Measurements from ENCODE around the gene CCDC188. TPM values are rescaled to one million over a fixed set of nuclear protein-coding genes. Genes with fewer than 3 reads are reported as not detected.

Gene CCDC188
- total and polyA plus RNA-seq, 5 donors, result 0.22 to 0.83 (median 0.48) TPM

DNA sequence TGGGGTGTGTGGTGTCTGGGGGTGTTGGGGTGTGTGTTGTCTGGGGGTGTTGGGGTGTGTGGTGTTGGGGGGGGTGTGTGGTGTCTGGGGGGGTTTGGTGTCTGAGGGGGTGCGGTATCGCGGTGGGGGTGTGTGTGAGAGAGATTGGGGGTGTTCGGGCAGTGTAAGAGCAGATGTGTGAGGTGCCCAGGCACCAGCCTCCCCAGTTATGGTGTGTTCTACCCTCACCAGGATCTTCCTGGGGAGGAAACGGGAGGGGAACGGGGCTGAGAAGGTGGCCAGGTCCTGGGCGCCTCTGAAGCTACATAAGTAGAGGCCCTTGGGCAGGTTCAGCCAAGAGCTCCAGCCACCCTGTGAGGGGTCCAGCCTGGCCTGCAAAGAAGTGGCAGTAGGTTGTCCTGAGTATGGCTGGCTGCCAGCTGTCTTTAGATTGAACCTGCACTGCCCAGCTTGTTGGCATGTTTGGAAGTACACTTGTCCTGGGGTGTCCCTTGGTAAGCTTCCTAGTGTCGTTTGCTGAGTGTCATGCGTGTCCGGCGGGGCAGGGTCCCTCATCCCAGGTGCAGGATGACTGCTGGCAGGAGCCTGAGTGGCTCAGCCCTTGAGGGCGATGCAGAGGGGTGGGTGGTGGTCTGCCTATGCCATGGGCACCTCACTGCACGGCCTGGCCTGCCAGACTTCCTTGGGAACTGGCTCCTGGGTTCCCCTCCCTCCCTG is 27.3 kb downstream of the CCDC188 start:
- no peak overlapping the region for H3K4me3 ChIP-seq (ENCODE audit: low read length)
- no peak for ATAC-seq
- WGBS, result 91% methylated on average over 13 of the region's 13 CpGs
- intact Hi-C loops (cut with DNase I), result no loop called here
- peak in 1 of 3 donors; percentile 42 for DNase-seq
- no peaks in the 10 kb centered on the region for H3K4me1 ChIP-seq (ENCODE audit: control insufficient read depth, insufficient read depth, low read length)
- no peaks in the 10 kb centered on the region for H3K9me3 ChIP-seq (ENCODE audit: control insufficient read depth, low read length)
- H3K27me3 ChIP-seq (ENCODE audit: control insufficient read depth, insufficient read depth), result no peaks in the 10 kb centered on the region
- H3K27ac ChIP-seq (ENCODE audit: low read length), result no peak overlapping the region

DNA sequence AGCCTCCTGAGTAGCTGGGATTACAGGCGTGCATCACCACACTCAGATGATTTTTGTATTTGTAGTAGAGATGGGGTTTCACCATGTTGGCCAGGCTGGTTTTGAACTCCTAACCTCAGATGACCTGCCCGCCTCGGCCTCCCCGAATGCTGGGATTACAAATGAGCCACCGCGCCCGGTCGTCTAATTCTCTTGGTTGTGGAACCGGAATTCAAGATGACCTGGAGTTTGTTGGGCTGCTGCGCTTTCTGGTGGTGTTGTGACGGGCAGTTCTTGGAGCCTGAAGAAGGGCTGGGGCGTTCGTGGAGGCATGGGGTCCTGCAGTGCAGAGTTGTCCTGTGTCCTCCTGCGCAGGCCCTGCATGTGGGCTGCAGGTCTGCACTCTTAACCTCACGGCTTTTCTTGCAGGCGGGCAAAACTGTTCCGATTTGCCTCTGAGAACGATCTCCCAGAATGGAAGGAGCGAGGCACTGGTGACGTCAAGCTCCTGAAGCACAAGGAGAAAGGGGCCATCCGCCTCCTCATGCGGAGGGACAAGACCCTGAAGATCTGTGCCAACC is 28.9 kb downstream of the CCDC188 start:
- DNase-seq, result peak; percentile 8 to 39 (median 32)
- WGBS, result 94% methylated on average over 22 of the region's 22 CpGs

DNA sequence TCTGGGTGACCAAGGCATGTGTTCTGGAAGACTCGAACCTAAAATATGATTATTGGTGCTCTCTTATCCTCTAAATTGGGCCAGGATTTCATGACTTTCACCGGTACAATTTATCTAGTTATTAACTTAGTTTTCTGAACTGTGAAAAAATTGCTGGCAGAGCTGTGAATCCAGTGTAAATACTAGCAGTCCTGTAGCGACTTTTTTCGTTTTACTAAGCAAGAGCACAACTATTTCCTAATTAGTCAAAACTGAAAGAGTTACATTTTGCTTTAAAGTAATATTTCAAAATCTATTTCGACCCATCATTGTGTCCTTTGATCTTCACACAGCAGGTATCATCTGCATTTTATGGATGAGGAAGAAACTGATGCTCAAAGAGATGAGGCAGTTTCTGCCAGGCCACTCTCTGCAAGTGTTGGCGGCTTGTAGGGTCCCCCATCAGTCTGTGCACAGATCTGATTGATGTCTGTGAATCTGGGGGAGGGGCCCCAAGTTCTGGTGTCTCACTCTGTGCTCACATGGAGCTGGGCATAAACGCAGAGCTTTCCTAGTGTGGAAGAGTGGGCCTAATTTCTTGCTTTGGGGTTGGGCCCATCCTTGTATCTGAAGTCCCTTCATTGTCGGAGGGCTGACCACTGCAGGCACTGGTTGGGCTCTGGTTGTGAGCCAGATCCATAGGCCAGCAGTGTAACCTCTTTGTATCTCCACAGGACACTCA is 32.4 kb downstream of the CCDC188 start:
- ATAC-seq (no peak), DNase-seq (peak; percentile 6 to 22 (median 11))
- H3K4me1 ChIP-seq (ENCODE audit: control insufficient read depth, insufficient read depth, low read length), result no peaks in the 10 kb centered on the region
- H3K9me3 ChIP-seq (ENCODE audit: control insufficient read depth, low read length), result no peaks in the 10 kb centered on the region
- 17% methylated on average over 8 of the region's 8 CpGs for whole genome bisulfite sequencing
- no peaks in the 10 kb centered on the region for H3K27me3 ChIP-seq (ENCODE audit: control insufficient read depth, insufficient read depth)
- no peak overlapping the region for H3K27ac ChIP-seq (ENCODE audit: low read length)
- H3K4me3 ChIP-seq (ENCODE audit: low read length), result peak overlapping the region; percentile 90
- intact Hi-C loops (cut with DNase I), result no loop called here

More for the DNA sequence above, 28.9 kb downstream of the CCDC188 start:
- ATAC-seq, result no peak
- Histone ChIP-seq H3K9me3 (ENCODE audit: control insufficient read depth, low read length) (no peaks in the 10 kb centered on the region), H3K27ac (ENCODE audit: low read length) (no peak overlapping the region), H3K4me3 (ENCODE audit: low read length) (no peak overlapping the region), H3K27me3 (ENCODE audit: control insufficient read depth, insufficient read depth) (no peaks in the 10 kb centered on the region), H3K4me1 (ENCODE audit: control insufficient read depth, insufficient read depth, low read length) (no peaks in the 10 kb centered on the region)
- intact Hi-C loops (cut with DNase I), result no loop called here

DNA sequence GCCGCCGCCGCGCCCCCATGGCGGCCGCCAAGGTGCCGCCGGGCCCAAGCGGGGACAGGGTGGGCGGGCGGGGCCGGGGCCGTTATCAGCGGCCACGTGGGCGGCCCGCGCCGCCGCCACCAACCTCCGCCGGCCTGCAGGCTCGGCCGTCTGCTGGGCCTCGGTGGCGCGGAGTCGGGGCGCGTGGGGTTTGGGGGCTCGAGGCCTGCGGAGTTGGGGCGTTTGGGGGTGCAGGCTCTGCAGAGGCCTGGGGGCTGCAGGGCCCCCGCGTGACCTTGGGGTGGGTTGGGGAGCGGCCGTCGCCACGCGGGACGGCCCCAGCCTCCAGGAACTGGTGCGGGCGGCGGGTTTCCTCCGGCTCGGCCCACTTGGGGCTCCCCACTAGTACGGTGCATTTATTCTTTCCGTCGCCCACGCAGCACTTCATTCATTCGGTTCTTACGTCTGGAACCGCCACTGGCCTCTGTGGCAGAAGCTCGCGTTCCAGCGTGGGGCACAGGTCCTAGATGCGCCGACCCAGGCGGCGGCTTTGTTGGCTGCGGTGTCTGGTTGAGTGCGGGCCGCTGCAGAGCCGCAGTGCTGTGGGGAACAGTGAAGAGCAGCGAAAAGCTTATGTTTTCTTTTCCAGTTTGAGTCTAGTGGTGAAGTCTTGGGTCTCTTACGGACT is 33.1 kb downstream of the CCDC188 start:
- peak overlapping the region; percentile 58 for H3K27ac ChIP-seq (ENCODE audit: low read length)
- no peaks in the 10 kb centered on the region for H3K27me3 ChIP-seq (ENCODE audit: control insufficient read depth, insufficient read depth)
- WGBS, result under 1% methylated on average over 66 of the region's 66 CpGs
- ATAC-seq (peak in 1 of 2 donors; percentile 0), DNase-seq (peak; percentile 44 to 77 (median 68))
- H3K4me3 ChIP-seq (ENCODE audit: low read length), result peak overlapping the region; percentile 90
- intact Hi-C loops (cut with DNase I), result no loop called here
- H3K9me3 ChIP-seq (ENCODE audit: control insufficient read depth, low read length), result no peaks in the 10 kb centered on the region
- no peaks in the 10 kb centered on the region for H3K4me1 ChIP-seq (ENCODE audit: control insufficient read depth, insufficient read depth, low read length)

DNA sequence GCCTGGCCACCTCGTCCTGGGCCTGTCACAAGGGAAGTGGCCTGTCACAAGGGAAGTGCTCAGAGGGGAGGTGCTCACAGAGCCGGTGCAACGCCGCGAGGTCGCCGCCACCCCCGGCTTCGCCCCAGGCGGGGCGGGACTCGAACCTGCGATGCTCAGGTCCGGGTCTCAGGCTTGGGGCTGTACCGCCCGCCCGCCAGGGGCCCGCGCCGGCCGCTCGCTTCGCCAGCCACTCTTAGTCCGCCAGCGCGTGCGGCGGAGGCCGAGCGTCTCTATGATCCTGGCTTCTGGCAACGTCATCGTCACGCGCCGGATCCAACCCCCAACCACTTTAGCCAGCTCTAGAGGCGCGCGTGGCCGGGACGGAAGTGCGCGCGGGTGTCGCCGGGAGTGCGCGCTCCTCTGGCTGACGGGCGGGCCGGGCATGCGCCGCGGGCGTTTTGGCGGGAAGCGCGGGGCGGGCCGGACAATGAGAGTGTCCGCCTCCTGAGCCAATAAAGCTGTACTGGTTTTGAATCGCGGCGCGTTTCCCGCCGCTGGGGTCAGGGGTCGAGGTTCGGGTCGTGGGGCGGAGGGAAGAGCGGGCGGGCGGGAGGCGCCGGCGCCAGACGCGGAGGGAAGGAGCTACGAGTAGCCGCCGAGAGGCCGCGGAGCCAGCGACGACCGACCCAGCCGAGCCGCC is 33.8 kb downstream of the CCDC188 start, which contains the start of gene TRMT2A:
Gene TRMT2A (minus strand): TSS at position 276 of the 682 bp plus-strand sequence. CDS start 320 bp downstream, outside the sequence.
- peak; percentile 98 to 100 (median 99) for DNase-seq
- no peaks in the 10 kb centered on the region for H3K27me3 ChIP-seq (ENCODE audit: control insufficient read depth, insufficient read depth)
- WGBS, result under 1% methylated on average over 88 of the region's 88 CpGs
- peak within 1 kb of the TSS; percentile 68 for H3K27ac ChIP-seq (ENCODE audit: low read length)
- H3K4me3 ChIP-seq (ENCODE audit: low read length), result peak within 1 kb of the TSS; percentile 90
- no peaks in the 10 kb centered on the region for H3K9me3 ChIP-seq (ENCODE audit: control insufficient read depth, low read length)
- no peaks in the 10 kb centered on the region for H3K4me1 ChIP-seq (ENCODE audit: control insufficient read depth, insufficient read depth, low read length)
- intact Hi-C loops (cut with DNase I), result no loop called here
- ATAC-seq, result peak; percentile 91 to 93

DNA sequence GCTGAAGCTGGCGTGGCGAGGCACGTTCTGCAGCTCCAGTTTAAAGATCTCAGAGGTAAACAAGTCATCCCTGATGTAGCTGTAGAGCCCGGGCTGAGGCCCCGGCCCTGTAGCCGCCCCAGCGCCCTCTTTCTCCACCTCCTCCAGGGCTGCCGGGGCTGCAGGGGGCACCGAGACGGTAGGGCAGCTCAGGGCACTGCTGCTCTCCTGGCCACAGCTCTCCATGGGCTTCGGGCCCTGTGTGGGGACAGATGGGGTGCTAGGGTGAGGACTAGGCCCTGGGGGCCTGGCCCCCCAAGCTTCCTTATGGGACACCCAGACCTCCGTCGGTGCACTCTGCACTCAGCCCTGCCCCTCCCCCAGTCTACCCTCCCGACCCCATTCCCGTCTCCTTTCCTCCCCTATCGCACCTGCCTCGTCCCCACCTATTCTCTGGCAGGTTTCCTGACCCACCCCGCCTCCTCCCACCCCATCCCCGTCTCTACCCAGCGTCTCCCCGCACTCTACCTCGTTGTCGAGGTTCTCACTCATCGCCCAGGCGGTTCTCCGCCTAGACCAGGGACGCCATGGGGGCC is 34.4 kb downstream of the CCDC188 start:
- ATAC-seq, result peak; percentile 8 to 10
- 12% methylated on average over 27 of the region's 27 CpGs for WGBS
- Histone ChIP-seq H3K27me3 (ENCODE audit: control insufficient read depth, insufficient read depth) (no peaks in the 10 kb centered on the region), H3K27ac (ENCODE audit: low read length) (peak overlapping the region; percentile 68), H3K4me1 (ENCODE audit: control insufficient read depth, insufficient read depth, low read length) (no peaks in the 10 kb centered on the region), H3K4me3 (ENCODE audit: low read length) (peak overlapping the region; percentile 71), H3K9me3 (ENCODE audit: control insufficient read depth, low read length) (no peaks in the 10 kb centered on the region)
- DNase-seq, result peak in 1 of 3 donors; percentile 76
- intact Hi-C loops (cut with DNase I), result no loop called here

DNA sequence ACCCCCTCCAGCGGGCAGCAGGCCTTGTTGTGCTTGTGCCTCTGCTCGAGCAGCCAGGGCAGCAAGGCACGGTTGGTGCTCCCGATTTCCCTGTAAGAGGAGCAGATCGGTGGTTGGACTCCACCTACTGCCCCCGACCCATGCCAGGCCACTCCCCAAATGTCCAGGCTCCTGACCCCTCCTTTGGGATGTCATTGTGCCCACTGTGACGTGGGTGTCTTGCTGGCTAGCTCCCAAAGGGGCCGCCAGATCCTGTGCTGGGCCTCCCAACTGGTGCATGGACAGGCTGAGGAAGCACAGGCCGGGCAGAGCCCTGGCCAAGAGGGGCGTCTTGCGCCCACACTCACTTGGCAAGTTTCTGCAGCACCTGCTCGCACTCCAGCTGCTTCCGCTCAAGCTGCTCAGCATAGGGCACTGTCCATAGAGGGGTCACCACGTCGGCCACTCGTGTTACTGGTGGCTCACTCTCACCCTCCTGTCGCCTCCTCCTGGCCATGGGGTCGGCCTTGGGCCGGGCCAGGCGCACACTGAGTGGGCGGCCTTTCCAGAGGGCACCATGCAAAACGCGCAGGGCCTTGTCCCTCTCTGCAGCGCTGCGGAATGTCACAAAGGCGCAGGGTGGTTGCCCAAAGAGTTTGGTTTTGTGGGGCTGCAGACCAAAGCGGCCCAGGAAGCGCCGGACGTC is 35.0 kb downstream of the CCDC188 start, which contains the start of gene RANBP1:
Gene RANBP1 (plus strand): TSS at position 414 of the 685 bp plus-strand sequence. CDS start 81 bp downstream, at position 495.
- ATAC-seq, result no peak
- Histone ChIP-seq H3K4me3 (ENCODE audit: low read length) (peak within 1 kb of the TSS; percentile 71), H3K4me1 (ENCODE audit: control insufficient read depth, insufficient read depth, low read length) (no peaks in the 10 kb centered on the region), H3K9me3 (ENCODE audit: control insufficient read depth, low read length) (no peaks in the 10 kb centered on the region), H3K27ac (ENCODE audit: low read length) (peak within 1 kb of the TSS; percentile 68), H3K27me3 (ENCODE audit: control insufficient read depth, insufficient read depth) (no peaks in the 10 kb centered on the region)
- intact Hi-C loops (cut with DNase I), result no loop called here
- peak; percentile 33 to 70 (median 61) for DNase-seq
- WGBS, result 71% methylated on average over 30 of the region's 30 CpGs

DNA sequence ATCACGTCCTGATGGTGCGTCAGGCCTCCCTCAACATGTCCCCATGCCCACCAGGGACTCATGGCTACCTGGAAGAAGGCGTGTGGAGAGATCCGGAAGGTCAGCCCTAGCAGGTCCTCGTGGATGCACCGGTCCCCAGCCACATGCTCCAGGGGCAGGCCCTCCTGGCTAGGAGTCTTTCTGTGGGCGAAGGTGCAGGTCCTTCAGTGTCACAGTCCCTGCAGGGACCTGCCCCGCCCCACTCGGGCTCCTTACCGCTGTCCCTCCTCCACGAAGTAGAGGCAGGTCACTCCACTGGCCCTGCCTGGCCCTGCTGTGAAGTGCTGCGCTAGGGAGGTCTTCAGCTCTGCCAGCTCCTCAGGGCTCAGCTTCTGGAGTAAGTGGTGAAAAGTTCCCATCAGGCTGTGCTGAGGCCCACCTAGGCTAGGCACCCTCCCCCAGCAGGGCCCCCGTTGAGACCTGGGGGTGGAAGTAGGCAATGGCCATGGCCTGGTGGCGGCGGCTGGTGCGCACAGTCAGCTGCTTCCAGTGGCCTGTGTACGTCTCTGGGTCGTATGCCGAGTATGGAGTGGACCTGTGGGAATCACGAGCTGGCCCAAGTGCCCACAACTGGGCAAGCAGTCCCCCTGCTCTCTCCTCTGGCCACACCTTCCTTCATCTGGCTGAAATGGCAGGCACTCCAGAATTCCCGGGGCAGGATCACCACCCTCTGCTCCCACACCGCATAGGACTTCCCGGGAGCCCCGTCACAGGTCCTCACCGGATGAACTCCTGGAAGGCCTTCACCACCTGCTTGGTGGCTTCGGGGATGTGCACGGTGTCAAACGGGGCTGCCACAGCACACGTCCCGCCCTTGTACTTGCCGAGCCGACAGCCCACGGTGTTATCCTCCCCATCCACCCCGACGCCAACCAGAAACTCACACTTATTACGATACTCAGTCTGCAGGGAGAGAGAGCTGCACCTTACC is 36.1 kb downstream of the CCDC188 start:
- H3K9me3 ChIP-seq (ENCODE audit: control insufficient read depth, low read length), result no peaks in the 10 kb centered on the region
- H3K27ac ChIP-seq (ENCODE audit: low read length), result no peak overlapping the region
- ATAC-seq, result no peak
- DNase-seq, result peak in 2 of 3 donors; percentile 55 to 56
- no peaks in the 10 kb centered on the region for H3K4me1 ChIP-seq (ENCODE audit: control insufficient read depth, insufficient read depth, low read length)
- intact Hi-C loops (cut with DNase I), result no loop called here
- no peak overlapping the region for H3K4me3 ChIP-seq (ENCODE audit: low read length)
- 87% methylated on average over 36 of the region's 36 CpGs for WGBS
- H3K27me3 ChIP-seq (ENCODE audit: control insufficient read depth, insufficient read depth), result no peaks in the 10 kb centered on the region
